ENCODE measurements around the gene NCOA3.
A peak's percentile ranks its signal among the peaks of the same experiment; 100 is the strongest.

The NCOA3 gene

GRCh38 chr20:47668313-47669151, 166.8 kb downstream of the NCOA3 start:
- no peak for DNase-seq

GRCh38 chr20:47669152-47669425, 167.4 kb downstream of the NCOA3 start:
- DNase-seq = no peak

- DNase-seq = no peak
These were observed 167.8 kb downstream of the NCOA3 start for GRCh38 chr20:47669489-47669888.

GRCh38 chr20:47669927-47670890, 168.5 kb downstream of the NCOA3 start:
- no peak for DNase-seq

- DNase-seq = no peak
These were observed 169.2 kb downstream of the NCOA3 start for GRCh38 chr20:47670913-47671312.

GRCh38 chr20:47672166-47672565, 170.5 kb downstream of the NCOA3 start:
- no peak for DNase-seq

GRCh38 chr20:47672886-47673670, 171.4 kb downstream of the NCOA3 start:
- DNase-seq = no peak

- no peak for DNase-seq
These were observed 171.9 kb downstream of the NCOA3 start for GRCh38 chr20:47673671-47673955.

- DNase-seq = no peak
These were observed 172.5 kb downstream of the NCOA3 start for GRCh38 chr20:47674145-47674544.

GRCh38 chr20:47674686-47675085, 173.0 kb downstream of the NCOA3 start:
- no peak for DNase-seq

GRCh38 chr20:47675190-47676142, 173.8 kb downstream of the NCOA3 start:
- no peak for DNase-seq

GRCh38 chr20:47676219-47676721, 174.6 kb downstream of the NCOA3 start:
- no peak for DNase-seq

GRCh38 chr20:47676912-47677634, 175.4 kb downstream of the NCOA3 start:
- no peak for DNase-seq

GRCh38 chr20:47677635-47678453, 176.2 kb downstream of the NCOA3 start:
- DNase-seq = peak; percentile 13

- no peak for DNase-seq
These were observed 176.8 kb downstream of the NCOA3 start for GRCh38 chr20:47678536-47678935.

- no peak for DNase-seq
These were observed 177.8 kb downstream of the NCOA3 start for GRCh38 chr20:47679462-47679861.

GRCh38 chr20:47680804-47681529, 179.3 kb downstream of the NCOA3 start:
- peak; percentile 14 for DNase-seq

- DNase-seq = peak; percentile 64
These were observed 180.5 kb downstream of the NCOA3 start for GRCh38 chr20:47682028-47682783.

- no peak for DNase-seq
These were observed 181.2 kb downstream of the NCOA3 start for GRCh38 chr20:47682916-47683315.
